ENCODE results near the gene SMIM43.

Gene SMIM43

DNA sequence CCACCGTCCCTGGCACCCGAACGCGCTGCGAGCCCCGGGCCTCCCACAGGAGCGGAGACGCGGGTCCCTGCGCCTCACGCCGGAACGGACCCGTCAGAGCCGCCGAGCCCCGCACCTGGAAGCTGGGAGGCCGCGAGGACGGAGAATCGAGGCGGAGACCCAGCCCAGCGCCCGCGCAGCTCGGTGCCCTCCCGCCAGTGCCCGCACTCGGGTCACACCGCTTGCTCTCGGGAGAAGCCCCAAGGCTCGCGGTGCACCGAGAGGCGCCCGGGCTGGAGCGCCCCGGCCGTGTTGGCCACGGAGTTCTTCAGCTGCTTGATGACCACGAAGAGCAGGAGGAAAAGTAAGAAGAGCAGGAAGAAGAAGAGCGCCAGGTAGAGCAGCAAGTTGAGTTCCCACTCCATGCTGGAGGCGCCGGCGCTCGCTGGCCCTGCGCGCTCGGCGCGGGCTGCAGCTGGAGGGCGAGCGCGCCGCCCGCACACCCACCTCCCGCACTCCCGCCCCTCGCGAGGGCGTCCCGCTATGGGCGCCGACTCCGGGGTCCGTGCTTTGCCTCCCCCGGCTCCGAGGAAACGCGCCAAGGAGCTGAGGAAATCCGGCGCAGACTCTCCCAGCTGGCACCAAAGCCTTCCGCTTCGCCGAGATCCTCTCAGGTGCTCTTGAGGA lies at the start of gene SMIM43:
SMIM43 (minus strand) TSS at position 463 of the 666 bp plus-strand sequence; CDS start at position 404, 59 bp downstream.
- no peak for DNase-seq

DNA sequence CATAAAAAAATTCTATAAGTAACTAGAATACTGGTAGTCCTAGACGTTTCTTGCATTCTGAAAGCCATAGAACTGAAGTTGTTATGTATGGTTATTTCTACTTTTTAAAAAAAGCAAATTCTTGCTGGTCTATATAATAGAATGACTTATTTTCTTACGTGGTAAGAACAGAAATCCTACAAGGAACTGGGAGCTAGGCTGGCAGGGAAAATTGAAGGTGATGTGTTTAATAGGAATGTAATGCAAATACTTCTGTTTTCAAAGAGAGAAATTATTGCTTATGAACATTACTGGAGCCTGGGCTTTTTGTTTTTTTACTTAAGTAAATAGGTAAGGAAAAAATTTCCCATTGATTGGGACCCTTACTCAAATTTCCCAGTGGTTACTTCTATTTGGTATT lies 49.8 kb upstream of the SMIM43 start:
- DNase-seq: no peak

DNA sequence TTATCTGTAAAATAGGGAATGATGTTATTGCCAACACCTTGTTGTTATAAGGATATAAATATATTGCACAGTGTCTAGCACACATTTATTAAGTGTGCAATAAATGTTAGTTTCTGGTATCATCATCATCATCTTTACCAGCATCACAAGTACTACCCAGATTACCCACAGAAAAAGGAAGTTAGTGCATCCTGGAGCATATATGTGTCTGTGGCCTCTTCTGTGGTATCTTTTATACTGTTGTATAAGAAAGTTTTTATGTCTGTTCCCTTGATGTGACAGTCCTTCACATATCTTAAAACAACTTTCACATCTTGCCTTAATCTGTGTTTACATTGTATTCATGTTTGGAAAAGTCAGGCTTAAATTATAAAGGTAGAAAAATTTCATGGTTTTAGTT lies 46.2 kb upstream of the SMIM43 start:
- no peak for DNase-seq

DNA sequence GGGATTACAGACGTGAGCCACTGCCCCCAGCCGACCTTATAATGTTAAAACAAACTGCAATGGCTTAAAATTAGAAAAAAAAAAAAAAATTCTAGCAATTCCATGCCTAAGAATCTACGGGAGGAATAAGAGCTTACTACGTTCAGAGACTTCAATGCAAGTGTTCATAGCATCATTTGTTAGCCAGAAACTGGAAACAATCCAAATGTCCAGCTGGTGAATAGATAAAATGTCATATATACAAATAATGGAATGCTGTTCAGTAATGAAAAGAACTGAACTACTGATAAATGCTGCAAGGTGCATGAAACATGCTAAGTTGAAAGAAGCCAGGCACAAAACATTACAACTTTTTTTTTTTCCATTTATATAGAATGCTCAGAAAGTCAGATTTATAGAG lies 41.4 kb upstream of the SMIM43 start:
- no peak for DNase-seq

DNA sequence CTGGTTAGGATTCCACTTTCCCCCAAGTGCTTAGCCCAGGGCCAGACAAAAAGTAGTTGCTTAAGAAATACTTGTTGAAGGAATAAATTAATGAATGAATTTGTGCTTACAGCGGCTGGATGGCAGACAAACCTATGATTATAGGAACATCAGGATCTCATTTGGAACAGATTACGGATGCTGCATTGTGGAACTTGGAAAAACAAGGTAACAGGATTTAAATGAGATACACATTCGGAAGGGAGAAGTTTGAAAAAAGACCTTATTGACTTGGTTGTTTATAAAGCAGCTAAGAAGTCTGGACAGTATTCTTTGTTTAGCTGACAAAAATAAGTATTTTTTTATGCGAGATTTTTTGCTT lies 36.7 kb upstream of the SMIM43 start:
- no peak for DNase-seq

DNA sequence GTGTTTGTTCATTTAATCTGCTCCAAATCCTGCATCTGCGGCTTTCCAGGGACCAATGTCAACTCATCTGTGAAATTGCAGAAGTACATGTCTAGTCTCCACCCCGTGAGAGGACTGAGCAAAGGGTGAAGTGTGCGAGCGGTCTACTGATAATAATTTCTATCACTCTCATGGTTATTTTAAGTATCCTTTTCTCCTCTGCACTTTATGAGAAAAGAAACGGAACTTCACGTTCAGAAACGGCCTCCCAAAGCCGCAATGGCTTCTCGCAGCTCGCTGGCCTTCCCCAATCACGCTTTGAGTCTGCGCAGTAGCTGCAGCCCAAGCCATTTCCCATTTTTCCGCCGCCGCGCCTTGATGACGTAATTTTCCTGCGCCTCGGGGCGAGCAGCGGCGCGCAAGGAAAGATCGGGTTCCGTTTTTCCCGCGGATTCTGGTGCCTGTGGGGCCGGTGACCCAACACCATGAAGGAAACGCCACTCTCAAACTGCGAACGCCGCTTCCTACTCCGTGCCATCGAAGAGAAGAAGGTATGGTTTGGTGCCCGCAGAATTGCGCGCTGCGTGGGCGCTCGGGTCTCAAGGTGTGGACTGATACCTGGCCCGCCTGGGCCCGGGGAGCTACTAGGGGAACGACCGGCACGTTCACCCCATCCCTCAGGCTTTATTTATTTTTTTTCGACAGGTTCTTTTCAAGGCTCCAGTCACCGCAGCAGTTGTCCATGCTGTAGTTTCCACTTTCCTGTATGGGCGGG lies 36.2 kb upstream of the SMIM43 start, which contains the start of gene EXOSC9:
EXOSC9 (plus strand) TSS at position 363 of the 754 bp plus-strand sequence; CDS start at position 465, 102 bp downstream.
- DNase-seq: peak; percentile 85

DNA sequence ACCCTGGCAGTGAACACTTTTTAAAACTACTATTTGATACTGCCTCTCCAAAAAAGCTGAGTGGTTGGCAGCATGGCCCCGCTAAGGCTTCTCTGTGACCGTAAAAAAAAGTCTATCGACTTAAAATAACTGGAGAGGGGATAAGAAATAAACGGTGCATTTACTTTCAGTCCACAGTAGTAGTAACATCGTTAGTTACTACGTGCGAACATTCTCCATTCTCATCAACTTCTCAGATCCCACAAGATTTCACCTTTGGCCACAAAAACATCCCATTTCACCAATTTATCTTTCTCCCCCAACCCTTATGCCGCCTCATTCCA lies 35.6 kb upstream of the SMIM43 start:
- peak; percentile 27 for DNase-seq

DNA sequence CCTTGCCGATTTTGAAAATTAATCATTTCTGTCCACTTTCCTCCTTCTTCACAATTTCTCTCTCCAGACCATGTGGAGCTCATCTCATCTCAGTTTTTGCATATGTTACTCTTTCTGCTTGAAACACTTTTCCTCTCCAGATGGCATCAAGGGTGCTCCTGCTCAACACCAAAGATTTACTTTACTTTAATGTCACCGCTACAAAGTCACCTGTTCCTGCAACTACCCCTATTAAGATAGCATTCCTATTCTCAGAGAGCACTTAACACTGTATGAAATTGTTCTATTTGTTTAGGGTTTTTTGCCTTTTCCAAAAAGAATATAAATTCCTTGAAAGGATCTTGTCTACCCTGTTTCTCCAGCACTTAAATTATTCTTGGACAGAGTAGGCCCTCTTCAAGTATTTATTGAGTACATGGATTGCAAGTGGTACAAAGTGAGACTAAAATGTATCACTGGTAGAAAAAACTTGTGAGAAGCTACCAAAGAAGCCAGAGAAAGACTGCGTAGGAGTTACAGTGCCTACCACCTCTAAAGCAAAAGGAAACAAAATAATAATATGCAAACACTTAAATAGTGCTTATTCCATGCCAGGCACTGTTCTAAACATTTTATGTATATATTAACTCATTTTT lies 35.0 kb upstream of the SMIM43 start:
- DNase-seq: no peak

DNA sequence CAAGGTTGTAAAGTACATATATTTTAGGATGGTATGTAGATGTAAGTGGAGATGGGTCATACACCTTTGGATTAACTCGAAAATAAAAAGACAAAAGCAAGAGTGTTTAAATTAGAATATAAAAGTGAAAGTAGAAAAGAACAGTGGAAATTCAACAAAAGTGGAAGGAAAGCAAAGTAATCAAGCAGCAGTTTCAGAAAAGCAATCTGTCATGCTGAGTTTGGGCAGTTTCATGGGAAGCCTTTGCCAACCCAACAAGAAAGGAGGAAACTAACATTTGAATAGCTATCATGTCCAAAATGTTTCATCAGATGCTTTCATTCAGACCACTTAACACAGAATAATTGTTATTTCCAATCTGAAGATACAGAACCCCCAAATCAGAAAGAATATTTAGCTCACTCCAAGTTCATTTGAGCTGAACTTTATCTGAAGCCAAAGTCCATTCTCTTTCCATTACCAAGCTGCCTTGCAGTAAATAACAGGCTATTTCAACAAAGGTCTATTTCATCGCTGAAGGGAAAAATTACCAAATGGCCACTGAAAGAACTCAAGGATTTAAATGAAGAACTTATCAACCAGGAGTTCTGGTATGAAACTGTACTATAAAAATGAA lies 34.4 kb upstream of the SMIM43 start:
- no peak for DNase-seq

DNA sequence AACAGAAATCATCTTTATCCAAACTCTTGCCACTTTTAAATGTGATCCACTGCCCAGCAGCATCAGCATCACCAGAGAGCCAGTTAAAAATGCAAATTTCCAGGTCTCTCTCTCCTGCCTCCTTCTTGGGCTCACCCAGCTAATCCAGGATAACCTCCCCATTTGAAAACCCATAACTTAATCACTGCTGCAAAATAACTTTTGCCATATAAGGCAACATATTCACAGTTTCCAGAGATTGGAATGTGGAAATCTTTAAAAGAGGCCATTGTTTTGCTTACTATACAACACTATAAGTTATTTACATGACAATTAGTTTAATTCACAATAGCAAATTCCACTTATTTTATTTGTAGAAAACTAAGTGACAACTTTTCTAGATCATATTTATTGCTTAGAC lies 31.3 kb upstream of the SMIM43 start:
- no peak for DNase-seq

DNA sequence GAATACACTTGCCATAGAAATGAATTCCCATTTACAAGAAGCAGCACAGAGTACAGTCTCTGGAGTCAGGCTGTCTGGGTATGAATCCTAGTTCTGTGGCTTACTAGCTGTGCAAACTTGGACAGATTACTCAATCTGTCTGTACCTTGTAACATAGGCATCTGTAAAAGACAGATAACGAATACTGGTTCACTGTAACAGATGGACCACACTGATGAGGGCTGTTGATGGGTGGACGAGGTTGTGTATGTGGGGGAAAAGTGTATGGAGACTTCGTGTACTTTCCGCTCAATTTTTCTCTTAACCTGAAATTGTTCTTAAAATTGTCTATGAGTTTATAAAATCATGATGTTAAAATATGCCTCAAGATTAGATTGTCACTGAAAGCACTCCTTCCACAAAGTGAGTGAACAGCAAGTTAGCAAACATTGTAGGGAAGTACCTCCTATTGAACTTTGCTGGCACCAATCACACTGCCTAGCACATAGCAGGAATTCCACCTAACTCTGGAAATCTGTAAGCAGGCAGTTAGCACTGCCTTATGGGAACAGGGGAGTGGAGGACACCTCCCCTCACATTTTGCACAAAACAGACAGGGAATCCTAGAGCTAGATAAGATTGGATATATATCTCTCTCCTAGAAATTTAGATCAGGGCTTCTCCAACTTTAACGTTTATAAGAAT lies 29.7 kb upstream of the SMIM43 start:
- no peak for DNase-seq

DNA sequence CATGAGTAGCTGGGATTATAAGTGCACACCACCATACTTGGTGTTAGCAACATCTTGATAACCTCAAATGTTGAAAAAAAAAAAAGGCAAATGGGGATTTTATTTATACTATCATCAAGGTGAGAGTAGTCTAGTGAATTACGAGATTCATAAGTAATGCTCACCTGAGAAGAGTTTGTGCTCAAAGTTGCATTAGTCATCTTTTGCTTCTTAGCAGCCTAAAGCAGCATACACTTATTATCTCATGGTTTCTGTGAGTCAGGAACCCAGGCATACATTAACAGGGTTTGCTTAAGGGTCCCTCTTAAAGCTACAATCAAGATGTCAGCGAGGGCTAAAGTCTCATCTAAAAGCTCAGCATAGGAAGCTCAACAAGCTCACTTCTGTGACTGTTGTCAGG lies 28.0 kb upstream of the SMIM43 start:
- DNase-seq: no peak

DNA sequence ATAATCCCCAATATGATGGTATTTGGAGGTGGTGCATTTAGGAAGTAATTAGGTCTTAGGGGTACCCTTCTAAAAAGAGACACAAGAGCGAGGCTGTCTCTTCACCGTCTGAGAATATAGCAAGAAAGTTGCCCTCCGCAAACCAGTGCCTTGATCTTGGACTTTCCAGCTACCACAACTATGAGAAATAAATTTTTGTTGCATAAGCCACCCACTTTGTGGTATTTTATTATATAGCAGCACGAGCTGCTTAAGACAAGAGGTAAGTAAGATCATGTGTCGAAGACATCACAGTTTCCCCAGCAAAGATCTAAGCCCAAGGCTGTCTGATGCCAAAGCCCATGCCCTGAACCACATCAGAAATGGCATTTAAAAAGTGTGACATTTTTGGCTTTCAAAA lies 26.5 kb upstream of the SMIM43 start:
- no peak for DNase-seq

DNA sequence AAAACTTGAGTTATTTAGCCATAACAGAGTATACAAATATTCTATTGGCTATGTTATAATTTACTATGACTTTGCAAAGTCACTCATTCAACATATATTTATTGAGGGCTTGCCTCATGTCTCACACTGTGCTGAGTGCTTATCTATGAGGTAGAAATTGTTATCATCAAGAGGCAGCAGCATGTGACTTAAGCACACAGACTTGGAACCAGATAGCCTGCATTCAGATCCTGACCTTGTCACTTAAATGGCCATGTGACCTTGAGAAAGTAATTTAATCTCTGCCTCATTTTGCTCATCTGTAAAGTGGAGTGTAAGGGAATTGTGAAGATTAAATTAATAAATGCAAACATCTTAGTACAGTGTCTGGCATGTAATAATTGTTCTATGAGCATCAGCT lies 26.0 kb upstream of the SMIM43 start:
- no peak for DNase-seq

DNA sequence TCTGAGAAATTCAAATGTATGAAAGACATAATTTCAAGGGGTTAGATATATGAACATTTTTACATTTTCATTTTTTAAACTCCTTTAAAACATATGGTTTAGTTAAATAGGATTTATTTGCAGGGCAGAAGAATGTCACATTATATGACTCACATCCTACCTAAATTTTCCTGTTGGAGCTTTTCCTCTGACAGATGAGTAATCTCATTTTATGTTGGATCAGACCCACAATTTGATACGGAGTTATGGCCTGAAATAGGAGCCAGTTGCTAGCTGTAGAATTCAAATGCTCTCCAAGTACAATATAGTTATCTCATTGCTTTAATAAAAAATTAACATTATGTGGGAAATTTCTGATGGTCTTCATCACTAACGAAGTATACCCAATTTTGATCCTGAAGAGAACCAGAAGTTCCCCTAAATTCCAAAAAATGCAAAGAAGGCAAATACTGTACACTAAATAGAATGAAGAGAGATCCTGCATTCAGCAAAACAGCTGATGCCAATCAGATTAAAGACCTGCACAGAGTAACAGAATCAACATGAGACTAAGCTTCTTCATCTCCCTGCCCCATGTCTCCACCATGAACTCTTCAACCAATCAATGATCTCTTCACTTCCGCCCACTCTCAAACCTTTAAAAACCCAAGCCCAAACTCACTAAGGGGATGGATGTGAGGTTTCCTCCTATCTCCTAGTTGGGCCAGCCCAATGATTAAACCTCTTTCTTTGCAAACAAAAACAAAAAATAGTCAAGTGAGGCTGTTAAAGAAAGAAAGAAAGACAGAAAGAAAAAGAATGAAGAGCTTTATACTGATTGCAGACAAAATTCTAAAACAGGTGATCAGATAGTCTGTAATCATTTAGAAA lies 25.2 kb upstream of the SMIM43 start:
- no peak for DNase-seq

DNA sequence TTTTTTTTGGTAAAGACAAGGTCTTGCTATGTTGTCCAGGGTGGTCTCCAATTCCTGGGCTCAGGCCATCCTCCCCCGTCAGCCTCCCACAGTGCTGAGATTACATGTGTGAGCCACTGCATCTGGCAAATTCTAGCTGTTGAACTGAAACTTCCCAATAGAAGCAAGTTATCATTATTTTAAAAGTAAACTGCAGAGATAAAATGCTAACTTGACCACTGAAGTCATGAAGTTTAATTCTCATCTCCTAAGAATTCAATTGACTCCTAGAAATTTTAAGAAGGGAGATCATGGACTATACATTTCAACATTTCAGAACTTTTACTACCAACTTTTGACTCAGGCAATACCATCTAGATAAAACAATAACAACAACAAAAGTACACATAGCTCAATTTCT lies 24.5 kb upstream of the SMIM43 start:
- no peak for DNase-seq

DNA sequence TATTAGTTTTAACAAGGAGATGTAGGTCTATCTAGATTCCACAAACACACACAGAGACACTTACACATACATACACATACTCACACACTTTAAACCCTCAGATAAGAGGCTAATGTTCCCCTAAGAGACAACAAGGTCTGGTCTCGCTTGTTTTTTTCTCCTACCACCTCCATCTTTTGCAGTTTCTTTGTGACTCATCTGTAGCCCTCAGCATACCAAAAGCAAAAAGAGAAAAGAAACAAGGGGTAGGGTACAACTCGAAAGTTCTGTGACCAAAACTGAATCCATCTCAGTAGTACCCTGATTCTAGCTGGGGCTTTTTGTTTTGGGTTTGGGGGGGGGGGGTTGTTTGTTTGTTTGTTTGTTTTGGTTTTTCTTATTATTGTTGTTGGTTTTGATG lies 23.9 kb upstream of the SMIM43 start:
- no peak for DNase-seq

DNA sequence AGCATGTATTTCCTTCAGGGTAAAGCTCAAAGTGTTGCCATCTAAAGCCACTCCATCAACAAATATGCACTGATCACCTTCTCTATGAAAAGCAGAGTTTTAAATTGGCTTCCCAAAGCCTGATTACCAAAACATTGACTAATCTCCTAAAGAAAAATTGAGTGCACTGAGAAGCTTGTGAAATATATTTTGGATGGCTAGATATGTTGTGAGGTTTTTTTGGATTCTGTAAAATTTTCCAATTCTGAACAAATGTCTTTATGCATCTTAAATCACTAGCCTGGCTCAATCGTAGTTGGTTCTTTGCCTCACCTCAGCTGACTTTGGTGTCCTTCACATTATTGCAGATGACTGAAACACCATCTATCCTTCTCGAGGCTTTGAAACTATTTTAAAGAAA lies 21.3 kb upstream of the SMIM43 start:
- DNase-seq: no peak

DNA sequence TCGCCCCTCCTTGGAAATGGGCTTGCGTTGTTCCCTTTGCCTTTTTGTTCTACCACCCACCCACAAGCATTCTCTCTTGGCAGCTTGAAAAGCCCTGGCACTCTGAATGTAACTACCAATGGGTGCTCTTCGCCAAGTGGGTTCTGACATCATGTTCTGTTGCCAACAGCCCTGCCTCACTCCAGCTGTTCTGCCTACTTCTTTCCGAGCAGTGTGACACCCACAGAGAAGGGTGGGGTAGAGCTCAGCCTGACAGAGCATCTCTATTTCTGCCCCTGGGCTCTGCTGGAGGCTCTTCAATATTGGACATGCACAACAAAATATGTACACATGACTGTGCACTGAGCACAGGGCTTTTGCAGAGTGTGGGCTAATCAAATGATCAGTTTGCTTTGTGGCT lies 20.5 kb upstream of the SMIM43 start:
- no peak for DNase-seq

DNA sequence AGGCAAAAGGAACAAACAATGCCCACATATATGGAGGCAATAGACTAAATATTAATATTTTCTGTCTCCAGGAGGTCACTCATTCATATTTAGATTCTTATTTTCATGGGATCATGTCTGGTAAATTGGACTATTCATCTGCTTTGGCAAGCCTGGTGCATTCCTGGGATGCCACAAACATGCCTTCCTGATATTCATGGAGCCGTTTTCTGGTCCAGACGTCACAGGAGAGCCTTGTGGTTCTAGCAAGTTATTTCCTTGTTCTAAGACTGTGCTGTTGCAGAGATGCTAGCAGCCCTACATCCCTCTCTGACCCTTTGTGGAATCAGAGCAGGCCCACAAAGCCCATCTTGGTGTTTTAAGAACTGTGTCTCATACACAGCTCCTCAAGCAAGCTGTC lies 20.0 kb upstream of the SMIM43 start:
- DNase-seq: no peak

DNA sequence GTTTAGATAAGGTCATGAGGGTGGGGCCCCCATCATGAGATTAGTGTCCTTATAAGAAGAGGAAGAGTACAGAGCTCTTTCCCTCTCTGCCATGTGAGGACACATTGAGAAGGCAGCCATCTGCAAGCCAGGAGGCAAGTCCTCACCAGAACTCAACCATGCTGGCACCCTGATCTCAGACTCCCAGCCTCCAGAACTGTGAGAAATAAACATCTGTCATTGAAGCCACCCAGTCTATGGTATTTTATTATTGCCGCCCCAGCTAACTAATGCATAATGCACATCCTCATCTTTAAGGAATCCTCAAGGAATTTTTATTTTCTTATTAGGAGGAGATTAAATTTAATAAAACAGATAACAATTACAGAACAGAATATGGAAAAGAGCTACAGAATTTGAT lies 19.4 kb upstream of the SMIM43 start:
- DNase-seq: no peak

DNA sequence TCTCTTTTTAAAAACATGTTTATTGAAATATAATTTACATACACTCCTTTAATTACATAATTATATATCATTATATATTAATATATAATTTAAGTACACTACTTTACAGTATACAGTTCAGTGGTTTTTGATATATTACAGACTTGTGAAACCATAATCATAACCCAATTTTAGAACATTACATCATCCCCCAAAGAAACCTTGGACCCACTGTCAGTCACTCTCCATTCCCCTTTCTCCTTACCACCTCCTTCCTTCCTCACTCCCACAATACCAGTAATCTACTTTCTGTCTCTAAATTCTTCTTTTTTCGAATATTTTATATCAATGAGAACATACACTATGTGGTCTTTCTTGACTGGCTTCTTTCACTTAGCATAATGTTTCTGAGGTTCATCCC lies 18.2 kb upstream of the SMIM43 start:
- no peak for DNase-seq

Measured in NCI-H146 (cell line).